Measurements from ENCODE around the gene ZC3H7B. TPM values are rescaled to one million over a fixed set of nuclear protein-coding genes. Genes with fewer than 3 reads are reported as not detected.

The ZC3H7B gene
- total RNA-seq, 4 donors from 2014 or later, result 39.0 to 65.2 (median 39.5) TPM

- Histone ChIP-seq H3K27me3 (no peaks in the 10 kb centered on the region), H3K27ac (no peak overlapping the region), H3K36me3 (peaks cover 0 to 87% of the 10 kb centered on the region in 2 donors), H3K4me1 (no peaks in the 10 kb centered on the region), H3K4me3 (no peak overlapping the region), H3K9me3 (no peaks in the 10 kb centered on the region)
- 97% methylated on average over 6 of the region's 17 CpGs; no CpG with 5 or more reads in 1 of the 2 donors for WGBS, 2 donors (ENCODE audit: low coverage in 1 of 2)
- TF ChIP-seq POLR2A (IDR thresholded peaks at IDR 0.05) (no peak), EP300 (IDR thresholded peaks at IDR 0.05) (no peak), CTCF (IDR thresholded peaks at IDR 0.05) (no peak), POLR2AphosphoS5 (IDR thresholded peaks at IDR 0.05) (no peak)
- ATAC-seq, result no peak
Observed at GRCh38 chr22:41355895-41356294, 54.6 kb downstream of the ZC3H7B start.

GRCh38 chr22:41356430-41357028 lies 55.2 kb downstream of the ZC3H7B start:
- no peak for TF ChIP-seq POLR2A (IDR thresholded peaks at IDR 0.05)
- TF ChIP-seq POLR2AphosphoS5 (IDR thresholded peaks at IDR 0.05), result no peak
- no peak for TF ChIP-seq EP300 (IDR thresholded peaks at IDR 0.05)
- TF ChIP-seq CTCF (IDR thresholded peaks at IDR 0.05), result no peak
- Histone ChIP-seq H3K4me1 (no peaks in the 10 kb centered on the region), H3K36me3 (peaks cover 0 to 81% of the 10 kb centered on the region in 2 donors), H3K27me3 (no peaks in the 10 kb centered on the region), H3K4me3 (no peak overlapping the region), H3K9me3 (no peaks in the 10 kb centered on the region), H3K27ac (no peak overlapping the region)
- no peak for ATAC-seq
- WGBS, 2 donors (ENCODE audit: low coverage in 1 of 2), result 82 to 89% methylated on average over 6 to 8 of the region's 25 CpGs

DNA sequence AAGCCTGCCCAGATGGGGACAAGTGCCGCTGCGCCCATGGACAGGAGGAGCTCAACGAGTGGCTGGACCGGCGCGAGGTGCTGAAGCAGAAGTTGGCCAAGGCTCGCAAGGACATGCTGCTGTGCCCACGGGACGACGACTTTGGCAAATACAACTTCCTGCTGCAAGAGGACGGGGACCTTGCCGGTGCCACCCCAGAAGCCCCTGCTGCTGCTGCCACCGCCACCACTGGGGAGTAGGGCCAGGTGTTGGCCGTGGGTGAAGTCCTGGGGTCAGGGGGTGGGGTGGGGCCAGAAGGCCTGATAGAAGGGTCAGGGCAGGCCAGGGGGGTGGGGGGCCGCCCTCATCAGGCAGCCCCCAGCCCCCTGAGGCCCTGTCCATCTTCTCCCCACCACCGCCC lies 55.9 kb downstream of the ZC3H7B start:
- Histone ChIP-seq H3K4me3 (no peak overlapping the region), H3K27me3 (no peaks in the 10 kb centered on the region), H3K9me3 (no peaks in the 10 kb centered on the region), H3K4me1 (no peaks in the 10 kb centered on the region), H3K27ac (peak overlapping the region in 1 of 4 donors; percentile 15), H3K36me3 (peaks cover 0 to 74% of the 10 kb centered on the region in 2 donors)
- ATAC-seq, result no peak
- WGBS, 2 donors (ENCODE audit: low coverage in 1 of 2), result no CpG with 5 or more reads among the region's 16 CpGs
- no peak for TF ChIP-seq CTCF (IDR thresholded peaks at IDR 0.05)
- TF ChIP-seq EP300 (IDR thresholded peaks at IDR 0.05), result no peak
- no peak for TF ChIP-seq POLR2AphosphoS5 (IDR thresholded peaks at IDR 0.05)
- TF ChIP-seq POLR2A (IDR thresholded peaks at IDR 0.05), result no peak

DNA sequence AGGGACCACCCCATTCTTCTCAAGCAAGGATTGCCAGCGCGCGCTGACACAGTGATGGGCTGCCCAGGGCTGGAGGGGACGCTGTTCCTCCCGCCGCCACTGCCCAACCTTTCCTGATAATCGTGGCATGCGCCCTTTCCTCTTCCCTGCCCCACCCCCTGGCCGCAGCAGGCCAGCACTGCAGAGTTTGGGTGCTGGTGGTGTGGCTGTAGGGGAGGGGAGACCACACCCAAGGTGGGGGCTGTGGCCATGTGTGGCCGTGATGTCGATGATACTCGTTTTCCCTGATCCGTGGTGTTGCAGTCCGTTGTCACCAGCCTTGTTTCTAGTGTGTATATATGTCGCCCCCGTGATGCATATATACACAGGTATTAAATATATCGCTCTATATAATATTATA lies 57.6 kb downstream of the ZC3H7B start:
- ATAC-seq, result no peak
- TF ChIP-seq POLR2AphosphoS5 (IDR thresholded peaks at IDR 0.05) (no peak), POLR2A (IDR thresholded peaks at IDR 0.05) (no peak), CTCF (IDR thresholded peaks at IDR 0.05) (no peak), EP300 (IDR thresholded peaks at IDR 0.05) (no peak)
- 80 to 83% methylated on average over 8 of the region's 17 CpGs for WGBS, 2 donors (ENCODE audit: low coverage in 1 of 2)
- Histone ChIP-seq H3K27me3 (no peaks in the 10 kb centered on the region), H3K9me3 (no peaks in the 10 kb centered on the region), H3K27ac (no peak overlapping the region), H3K36me3 (peaks cover 0 to 57% of the 10 kb centered on the region in 2 donors), H3K4me1 (no peaks in the 10 kb centered on the region), H3K4me3 (no peak overlapping the region)

- peaks cover 0 to 52% of the 10 kb centered on the region in 2 donors for H3K36me3 ChIP-seq
- no peaks in the 10 kb centered on the region for H3K27me3 ChIP-seq
- no peak overlapping the region for H3K27ac ChIP-seq
- H3K4me1 ChIP-seq, result no peaks in the 10 kb centered on the region
- no peak for ATAC-seq
- 68% methylated on average over 4 of the region's 4 CpGs; no CpG with 5 or more reads in 1 of the 2 donors for WGBS, 2 donors (ENCODE audit: low coverage in 1 of 2)
- H3K9me3 ChIP-seq, result no peaks in the 10 kb centered on the region
- no peak for TF ChIP-seq EP300 (IDR thresholded peaks at IDR 0.05)
- no peak for TF ChIP-seq POLR2AphosphoS5 (IDR thresholded peaks at IDR 0.05)
- no peak for TF ChIP-seq POLR2A (IDR thresholded peaks at IDR 0.05)
- TF ChIP-seq CTCF (IDR thresholded peaks at IDR 0.05), result no peak
- no peak overlapping the region for H3K4me3 ChIP-seq
Observed at GRCh38 chr22:41359376-41359775, 58.1 kb downstream of the ZC3H7B start.
